NCI-H524 treated with DMSO at 0.1 percent for 48 hours (cell line): ENCODE measurements around the gene DENND11.

Experiments
- DNase-seq: peaks from one replicate; lab custom pipeline; 2025; lab: John Stamatoyannopoulos, UW

Gene DENND11, protein sequence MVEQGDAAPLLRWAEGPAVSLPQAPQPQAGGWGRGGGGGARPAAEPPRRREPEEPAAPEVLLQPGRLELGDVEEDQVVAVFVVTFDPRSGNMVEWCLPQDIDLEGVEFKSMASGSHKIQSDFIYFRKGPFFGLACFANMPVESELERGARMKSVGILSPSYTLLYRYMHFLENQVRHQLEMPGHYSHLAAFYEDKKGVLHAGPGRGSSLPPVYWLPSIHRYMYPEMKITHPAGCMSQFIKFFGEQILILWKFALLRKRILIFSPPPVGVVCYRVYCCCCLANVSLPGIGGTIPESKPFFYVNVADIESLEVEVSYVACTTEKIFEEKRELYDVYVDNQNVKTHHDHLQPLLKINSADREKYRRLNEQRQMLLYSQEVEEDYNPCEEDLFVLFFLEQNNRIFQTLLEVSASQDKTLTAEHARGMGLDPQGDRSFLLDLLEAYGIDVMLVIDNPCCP

DNA sequence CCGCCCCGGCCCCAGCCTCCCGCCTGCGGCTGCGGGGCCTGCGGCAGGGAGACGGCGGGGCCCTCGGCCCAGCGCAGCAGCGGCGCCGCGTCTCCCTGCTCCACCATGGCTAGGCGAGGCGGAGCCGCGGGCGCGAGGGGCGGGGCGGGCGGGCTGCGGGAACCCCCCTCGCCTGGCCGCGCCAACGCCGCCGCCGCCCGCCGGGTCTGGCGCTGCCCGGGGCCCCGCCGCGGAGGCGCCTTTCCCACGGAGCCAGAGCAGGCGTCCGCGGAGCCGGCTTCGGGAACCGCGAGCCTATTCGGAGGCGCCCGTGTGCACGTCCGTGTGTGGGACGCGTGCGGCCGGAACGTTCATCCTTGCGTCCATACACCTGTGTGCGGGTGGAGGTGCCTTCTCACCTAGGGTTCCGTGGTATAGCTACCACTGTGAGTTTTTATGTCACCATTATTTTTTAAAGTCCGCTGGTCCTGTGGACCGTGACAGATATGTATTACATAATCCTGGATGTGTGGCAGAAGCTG lies at the start of gene DENND11:
Gene DENND11, minus strand, starts transcription at position 120 of the 521 bp plus-strand sequence. Its CDS starts 13 bp downstream, at position 107.
- DNase-seq, result no peak

DNA sequence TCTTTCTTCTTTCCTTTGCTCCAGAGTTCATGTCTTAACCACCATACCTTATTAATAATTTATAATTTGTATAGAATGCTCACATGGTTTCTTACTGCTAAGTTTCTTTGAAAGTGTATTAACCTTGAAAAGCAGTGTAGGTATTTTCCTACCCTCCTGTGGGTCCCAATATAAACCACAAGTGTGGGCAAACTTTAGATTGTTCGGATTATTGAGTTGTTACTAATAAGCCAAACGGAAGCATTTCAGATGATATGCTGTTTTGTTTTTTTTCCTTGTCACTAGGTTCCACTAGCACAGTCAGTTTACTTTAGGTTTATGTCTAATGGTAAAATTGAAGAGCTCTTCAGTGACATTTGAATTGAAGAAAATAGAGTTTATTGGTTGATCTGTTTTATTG lies 46.4 kb upstream of the DENND11 start:
- DNase-seq, result no peak

DNA sequence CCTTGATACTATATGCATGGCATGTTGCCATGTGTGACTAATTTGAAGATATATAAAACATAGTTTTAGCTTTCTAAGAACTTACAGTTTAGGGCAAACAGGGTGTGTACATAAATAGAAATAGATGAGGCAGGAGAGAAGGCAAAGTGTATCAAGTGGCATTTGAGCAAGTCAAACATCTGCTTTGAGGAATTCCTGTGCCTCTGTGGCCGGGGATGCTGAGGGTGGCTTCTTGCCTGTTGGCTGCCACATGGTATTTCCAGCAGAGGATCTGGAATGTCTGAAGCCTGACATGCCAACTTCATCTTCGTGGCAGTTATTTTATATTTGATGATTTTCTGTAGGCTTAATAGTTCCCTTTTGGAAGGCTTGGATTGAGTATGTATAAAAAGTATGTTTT lies 42.2 kb upstream of the DENND11 start:
- DNase-seq, result no peak

DNA sequence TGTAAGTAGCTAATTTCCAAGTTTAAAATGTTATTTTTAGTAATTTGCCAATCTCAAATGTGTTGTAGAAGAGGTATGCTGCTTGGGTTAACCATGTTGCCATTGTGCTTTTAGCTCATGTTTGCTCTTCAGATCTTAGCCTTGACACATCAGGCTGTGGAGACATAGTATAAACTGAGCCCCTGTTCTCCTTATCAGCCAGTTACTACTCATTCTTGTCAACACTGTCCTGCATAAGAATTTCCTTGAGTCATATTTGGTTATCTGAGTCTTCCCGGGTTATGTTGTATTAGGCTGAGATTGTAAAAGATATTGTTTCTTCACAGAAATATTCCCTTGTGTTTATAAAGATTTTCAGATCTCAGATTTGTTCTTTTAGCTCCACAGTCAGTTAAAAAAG lies 40.3 kb upstream of the DENND11 start:
- DNase-seq, result no peak

DNA sequence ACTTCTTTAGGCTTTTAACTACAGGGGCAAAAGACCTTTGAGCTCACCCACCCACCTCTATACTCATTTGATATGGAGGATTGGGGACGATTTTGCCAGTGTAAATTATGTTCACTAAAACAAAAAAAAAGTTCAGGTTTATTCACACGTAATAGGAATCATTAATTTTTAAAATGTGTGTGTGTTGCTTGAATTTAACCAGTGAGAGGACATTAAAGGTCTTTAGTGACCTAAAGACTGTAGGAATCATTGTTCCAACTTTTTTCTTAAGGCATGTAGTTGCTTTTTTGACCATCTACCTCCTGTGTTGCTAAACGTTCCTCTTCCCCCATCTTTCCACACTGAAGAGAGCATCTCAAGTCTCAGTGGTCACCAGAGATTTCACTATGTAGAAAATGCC lies 37.3 kb upstream of the DENND11 start:
- DNase-seq, result no peak

DNA sequence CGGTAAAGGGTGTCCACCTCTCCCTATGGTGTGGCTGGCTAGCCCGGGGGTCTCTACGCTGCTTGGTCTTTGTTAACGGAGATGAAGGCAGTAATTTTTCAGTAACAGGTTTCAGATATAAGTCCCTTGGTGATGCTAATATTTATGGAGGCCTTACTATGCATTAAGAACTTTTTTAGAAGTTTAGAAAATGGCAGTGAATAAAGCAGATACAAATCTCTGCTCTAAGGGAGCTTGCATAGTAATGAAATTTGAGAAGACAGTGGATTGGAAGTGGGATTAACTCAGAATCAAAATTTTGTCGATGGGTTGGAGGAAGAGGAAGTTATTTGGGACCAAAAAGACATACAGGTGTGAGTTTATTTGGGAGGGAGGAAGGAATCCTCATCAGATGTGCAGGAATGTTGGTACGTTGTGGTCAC lies 36.6 kb upstream of the DENND11 start:
- DNase-seq, result peak; percentile 2

DNA sequence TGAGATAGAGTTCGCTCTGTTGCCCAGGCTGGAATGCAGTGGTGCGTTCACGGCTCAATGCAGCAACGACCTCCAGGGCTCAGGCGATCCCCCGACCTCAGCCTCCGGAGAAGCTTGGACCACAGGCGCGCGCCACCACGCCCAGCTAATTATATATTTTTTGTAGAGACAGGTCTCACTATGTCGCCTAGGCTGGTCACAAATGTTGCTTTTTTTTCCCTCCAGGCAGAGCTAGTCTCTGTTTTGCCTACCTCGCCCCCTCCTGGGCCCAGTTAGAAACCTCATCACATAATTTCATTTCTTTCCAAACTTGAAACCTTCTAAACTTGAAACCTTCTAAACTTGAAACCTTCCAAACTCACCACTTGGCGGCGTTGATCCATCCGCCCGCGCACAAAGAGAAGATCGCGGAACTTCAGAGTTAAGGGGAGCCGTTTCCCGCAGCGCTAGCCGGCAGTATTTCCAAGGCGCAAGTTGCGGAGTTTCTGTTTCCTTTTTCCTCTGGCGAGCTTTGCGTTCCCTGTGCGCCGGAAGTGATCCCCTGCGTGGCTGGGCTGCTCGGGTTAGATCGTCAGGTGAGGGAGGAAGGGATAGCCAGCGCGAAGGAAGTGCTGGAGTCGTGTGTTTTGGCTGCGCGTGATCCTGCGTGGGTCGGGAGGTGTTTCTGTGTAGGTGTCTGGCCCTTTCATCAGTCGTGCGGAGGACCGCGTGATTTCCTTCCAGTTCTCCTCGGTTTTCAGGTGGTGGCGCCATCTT lies 36.0 kb upstream of the DENND11 start, which contains the start of gene SSBP1:
Gene SSBP1, plus strand, starts transcription at position 523 of the 756 bp plus-strand sequence. CDS start 809 bp downstream, outside the sequence.
- peak; percentile 90 for DNase-seq

DNA sequence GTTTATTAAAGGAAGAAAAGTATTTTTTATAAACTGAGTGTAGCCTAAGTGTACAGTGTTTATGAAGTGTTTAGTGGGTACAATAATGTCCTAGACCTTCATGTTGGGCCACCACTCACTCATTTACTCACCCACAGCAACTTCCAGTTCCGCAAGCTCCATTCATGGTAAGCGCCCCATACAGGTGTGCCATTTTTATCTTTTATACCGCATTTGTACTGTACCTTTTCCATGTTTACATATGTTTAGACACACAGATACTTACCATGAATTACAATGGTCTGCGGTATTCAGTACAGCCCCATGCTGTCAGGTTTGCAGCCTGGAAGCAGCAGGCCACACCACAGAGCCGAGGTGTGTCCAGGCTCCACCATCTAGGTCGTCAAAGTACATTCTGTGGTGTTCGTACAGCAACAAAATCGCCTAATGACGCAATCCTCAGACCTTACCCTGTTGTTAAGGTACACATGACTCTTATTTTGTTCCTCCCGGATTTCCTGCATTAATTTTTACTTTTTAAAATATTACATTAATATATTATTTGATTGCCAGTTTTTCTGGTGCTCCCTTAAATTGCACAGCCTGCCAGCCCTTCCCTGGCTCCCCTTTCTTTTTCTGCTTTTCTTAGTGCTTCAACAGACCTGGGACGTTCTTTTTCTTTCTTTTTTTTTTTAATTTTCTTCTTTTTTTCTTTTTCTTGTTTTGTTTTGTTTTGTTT lies 35.3 kb upstream of the DENND11 start:
- no peak for DNase-seq

DNA sequence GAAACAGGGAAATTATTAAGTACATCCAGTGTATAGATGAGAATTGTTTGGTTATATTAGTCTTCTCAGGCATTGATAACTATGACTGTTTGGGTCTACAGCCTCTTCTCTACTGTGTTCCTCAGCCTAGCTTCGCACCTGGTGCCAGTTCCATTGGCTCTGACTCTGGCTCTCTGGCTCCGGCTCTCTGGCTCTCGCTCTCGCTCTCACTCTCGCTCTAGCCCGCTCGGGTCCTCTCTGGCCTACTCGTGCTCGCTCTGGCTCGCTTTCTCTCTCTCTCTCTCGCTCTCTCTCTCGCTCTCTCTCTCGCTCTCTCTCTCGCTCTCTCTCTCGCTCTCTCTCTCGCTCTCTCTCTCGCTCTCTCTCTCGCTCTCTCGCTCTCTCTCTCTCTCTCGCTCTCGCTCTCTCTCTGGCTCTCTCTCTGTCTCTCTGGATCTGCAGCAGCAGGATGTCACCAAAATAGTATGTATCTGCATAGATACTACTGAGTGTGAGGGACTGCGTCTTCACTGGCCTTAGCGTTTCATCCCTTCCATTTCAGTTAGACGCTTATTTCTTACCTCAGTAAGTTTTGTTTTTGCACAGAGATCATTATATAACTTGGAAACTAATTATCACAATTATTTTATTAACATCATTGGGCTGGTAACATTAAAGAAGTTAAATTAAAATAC lies 29.6 kb upstream of the DENND11 start:
- DNase-seq, result no peak

DNA sequence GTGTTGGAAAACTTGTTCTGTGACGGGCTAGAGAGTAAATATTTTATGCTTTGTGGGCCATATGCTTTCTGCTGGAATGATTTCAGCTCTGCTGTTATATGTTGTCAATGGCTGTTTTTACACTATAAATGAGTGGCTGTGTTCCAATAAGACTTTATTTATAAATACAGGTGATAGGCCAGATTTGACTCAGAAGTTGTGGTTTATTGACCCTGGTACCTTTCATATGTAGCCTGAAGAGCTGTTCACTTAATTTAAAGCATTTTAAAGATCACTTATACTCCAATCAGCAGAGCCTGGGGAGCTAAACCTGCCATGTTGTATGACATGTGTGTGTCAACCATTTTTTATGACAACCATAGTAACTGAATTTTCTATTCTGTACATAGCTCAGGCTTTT lies 27.1 kb upstream of the DENND11 start:
- no peak for DNase-seq

DNA sequence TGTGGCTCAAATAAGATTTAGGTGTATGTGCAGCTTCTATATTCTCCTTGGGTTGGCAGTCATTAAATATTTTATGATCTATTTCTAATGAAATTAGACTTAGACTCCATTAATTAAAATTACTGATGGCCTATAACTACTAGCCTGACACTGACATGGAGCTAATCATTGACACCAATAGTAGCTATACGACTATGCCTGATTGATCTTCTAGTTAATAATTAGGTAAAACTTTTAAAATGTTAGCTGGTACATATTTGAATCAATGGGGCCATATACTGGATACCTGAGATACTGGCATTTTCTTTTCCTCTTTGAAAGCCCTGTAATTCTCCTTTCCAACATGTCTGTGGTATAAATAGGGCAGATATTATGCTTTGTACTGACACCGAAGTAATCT lies 20.6 kb upstream of the DENND11 start:
- no peak for DNase-seq

DNA sequence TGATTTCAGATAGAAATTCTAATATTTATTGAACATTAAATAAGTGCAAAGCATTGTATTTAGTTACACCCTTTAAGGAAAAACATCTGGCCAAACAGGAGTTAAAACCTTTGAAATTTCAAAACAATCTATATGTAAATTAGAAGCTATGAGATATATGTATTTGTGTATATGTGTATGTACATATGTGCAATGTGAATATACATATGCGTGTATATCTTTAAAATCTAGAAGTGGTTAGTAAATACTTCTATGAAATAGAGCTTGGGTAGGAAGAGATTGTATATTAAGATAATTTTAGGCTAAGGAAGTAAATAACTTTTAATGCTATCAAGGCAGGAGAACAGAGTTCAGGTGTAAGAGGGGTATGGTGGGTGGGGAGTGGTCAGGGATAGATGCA lies 15.5 kb upstream of the DENND11 start:
- DNase-seq, result no peak

DNA sequence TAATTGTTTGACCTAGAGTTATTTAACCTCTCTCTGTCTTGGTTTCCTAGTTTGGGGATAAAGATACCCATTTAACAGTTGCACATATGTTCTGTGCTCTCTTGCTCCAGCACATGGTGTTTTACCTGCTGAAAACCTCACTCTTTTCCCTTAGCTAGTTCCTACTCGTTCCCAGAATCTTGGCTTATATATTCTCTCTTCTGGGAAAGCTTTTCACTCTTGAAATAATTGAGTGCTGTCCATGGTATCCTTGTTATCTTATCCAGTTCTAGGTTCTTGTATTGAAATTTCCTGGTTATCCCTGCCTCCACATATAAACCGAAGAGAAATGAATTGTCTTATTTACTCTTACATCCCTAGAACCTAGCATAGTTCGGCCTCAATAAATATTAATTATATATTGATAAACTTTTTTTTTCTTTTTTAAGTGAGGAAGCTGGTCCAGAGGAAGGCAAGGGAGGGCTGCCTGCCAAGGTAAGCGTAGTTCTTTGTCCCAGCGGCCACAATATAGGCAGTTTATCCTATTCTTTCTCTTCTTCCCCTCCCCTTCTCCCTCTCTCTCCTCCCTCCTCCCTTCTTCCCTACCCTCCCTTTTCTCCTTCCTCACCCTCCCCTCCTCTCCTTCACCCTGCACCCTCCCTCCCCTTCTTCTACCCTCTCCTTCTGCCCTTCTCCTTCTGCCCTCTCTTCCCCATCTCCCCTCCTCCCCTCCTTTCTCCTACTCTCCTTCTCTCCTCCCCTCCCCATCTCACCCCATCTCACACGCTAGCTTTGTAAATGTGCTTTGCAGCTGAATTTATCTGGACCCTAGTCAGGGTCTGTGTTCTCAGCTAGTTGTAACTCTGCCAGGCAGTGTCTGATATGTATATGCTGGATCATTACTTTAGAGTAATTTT lies 14.1 kb upstream of the DENND11 start:
- no peak for DNase-seq

DNA sequence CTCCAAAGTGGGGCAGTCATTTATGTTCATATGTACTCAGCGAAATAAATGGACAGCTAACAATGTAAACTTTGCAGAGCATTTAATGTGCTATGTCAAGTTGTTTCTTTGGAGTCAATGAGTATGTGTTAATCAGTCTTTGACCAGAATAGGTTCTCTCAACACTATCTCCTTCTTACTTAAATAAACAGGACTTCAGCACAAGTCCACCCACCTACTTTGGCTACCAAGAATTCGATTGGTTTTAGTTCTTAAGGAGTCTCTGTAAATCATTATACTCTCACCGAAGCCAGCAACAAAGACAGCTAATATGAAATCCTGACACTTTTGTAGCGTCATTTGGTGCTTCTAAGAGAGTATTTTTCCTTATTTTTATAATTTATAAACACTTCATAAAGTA lies 13.1 kb upstream of the DENND11 start:
- no peak for DNase-seq

DNA sequence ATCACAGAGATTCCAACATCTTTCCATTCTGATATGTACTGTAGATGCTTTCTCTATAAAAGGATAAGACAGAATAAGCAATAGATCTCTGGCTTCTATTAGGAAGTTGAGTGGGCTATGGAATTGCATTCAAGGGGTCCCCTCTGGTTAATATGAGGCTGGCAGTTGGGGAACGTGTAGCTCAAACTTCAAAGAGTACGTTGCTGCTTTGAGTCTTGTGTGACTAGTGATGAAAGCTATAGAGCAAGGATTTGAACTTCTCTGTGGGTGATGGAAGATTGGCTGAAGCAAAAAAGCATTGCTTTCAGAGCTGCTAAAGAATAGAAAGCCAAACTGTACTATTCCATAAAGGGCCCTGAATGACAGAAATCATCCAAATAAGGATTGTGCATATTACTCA lies 12.6 kb upstream of the DENND11 start:
- DNase-seq, result no peak

DNA sequence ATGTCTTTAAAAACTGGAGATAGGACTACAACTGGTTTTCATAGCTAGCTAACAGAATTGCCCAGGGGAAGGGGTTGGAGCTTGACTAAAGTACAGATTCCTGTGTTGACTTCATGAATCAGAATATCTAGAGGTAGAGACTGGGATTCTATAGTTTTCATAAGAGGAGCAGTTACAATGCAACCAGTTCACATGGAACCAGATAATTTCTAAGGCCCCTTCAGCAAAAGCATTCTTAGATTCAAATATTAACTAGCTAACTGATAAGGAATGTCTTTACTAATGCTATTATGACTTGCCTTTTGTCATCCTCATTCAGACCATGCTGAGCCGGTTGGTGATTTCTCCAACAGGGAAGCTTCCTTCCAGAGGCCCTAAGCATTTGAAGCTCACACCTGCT lies 11.9 kb upstream of the DENND11 start:
- DNase-seq, result no peak

DNA sequence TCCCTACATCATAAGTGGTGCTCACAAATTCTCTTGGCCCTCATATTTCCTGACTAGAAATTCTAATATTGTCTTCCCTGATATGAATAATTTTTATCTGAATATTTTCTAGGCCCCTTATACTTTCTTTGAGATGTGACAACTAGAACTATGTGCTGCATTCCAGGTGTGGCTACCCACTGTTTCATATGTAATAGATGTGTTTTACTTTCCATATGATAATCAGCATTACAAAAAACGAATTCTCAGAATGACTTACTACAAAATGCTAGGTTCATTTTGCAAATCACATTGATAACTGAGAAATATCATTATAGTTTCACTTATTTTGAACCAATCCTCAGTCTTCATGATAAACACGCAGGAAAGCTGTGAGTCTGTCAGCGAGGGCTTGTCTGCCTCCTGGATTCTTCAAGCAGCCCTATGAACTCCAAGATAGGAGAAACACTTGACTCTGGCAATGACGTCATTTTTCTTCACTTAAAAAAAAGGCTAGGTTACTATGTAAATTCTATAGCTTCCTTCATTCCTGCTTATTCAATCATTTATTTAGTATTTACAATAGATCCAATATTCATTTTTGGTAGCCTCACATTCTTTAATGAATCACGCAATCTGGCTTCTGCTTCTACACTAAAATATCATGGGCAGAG lies 10.8 kb upstream of the DENND11 start:
- no peak for DNase-seq

DNA sequence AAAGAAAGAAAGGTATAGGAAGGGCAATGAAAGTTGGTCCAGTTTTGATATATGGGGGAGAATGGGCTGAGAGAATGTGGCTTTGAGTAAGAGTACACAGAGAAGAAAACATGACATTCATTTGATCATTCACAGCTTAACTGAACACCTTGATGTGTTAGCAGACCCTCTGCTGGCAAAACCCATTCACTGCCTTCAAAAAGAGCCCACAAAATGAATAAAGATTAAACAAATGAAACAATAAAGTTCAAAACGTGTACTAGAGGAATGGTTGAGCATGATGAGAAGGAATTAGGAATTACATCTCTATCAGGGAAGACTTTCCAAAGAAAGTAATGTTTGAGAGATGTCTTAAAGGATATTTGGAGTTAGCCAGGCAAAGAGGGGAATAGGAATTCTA lies 8.3 kb upstream of the DENND11 start:
- DNase-seq, result no peak

DNA sequence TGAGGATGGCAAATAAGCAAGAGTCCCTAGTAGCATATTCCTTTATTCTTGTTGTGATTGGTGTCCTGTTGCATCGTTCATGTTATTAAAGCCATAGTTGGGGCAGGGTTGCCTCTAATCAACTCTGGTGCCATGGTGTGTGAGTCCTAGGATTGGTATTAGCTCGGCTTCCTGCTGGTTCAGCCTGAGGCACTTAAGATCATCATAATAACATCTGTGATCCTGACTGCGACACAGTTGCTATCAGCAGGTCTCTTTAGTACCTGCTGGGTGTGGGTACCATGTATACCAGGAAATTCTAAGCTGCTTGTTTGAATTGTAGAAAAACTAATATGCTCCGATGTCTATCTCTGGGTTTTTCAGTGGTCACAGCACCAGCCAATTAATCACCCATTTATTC lies 7.8 kb upstream of the DENND11 start:
- DNase-seq, result no peak

DNA sequence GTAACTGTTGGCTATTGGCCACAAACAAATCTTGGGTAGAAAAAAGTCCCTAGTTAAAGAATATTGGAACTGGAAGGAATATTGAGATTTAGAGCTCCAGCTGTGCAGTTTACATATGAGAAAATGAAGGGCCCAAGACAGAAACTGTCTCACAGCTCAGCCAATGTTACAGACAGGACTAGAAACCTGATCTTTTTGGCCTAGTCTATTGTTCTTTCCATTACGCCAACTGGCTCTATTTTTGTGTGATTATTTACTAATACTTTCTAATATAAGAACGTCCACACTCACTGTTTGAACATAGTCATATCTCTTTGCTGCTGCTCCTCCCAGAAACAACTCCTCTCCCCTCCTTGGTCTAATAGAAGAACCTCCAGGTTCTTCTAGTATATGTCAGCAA lies 7.4 kb upstream of the DENND11 start:
- no peak for DNase-seq
